ENCODE measurements around the gene TMOD2. TPM values are rescaled to one million over a fixed set of nuclear protein-coding genes. Genes with fewer than 3 reads are reported as not detected.

The TMOD2 gene
- total and polyA plus RNA-seq, 2 of the 8 experiments (the other 6 are each of a cell fraction or from before 2014, with no cell fraction given): 0.80 to 6.5 TPM

DNA sequence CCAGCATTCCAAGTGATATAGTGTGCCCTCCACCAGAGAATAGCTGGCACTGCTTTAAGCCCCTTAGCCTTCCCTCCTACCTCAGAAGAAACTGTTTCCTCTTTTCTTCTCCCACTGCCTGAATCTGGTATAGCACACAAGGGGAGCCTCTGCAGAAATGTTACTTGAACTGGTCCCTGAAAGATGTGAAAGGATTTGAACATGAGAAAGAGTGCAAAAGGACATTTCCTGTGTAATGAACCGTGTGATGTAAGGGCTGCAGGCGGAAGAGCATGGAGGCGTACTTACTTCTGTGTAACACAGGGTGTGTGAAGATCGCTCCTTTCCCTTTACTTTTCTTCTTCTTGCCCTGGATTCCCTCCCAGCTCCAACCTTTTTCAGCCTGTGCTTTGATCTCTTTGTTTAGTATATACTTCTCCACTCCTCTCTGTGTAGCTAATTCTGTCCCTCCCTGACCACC is 86.4 kb downstream of the TMOD2 start:
- Histone ChIP-seq H2AK5ac (ENCODE audit: low read depth, low read length) (no peak overlapping the region; the same call in 1 of the 2 replicates), H3K56ac (replicated peaks; ENCODE audit: insufficient read length, low read depth, low read length) (no peak overlapping the region), H2AFZ (ENCODE audit: low read length) (no peak overlapping the region), H3K27ac (ENCODE audit: low read depth, low read length) (no peak overlapping the region), H3K23me2 (ENCODE audit: low read depth, low read length) (no peaks in the 10 kb centered on the region), H3K4ac (replicated peaks; ENCODE audit: insufficient read length, low read depth, low read length) (no peak overlapping the region), H4K8ac (ENCODE audit: extremely low read depth, insufficient read depth, low read length) (no peak overlapping the region), H4K91ac (replicated peaks; ENCODE audit: insufficient read length, low read length) (no peak overlapping the region), H3K9me3 (ENCODE audit: insufficient read depth in 2 of 2, low read depth in 1 of 2, low read length in 1 of 2) (no peaks in the 10 kb centered on the region), H3K14ac (ENCODE audit: insufficient read length) (no peak overlapping the region), H3K27me3 (replicated peaks in 1 of 4; ENCODE audit: control insufficient read depth in 3 of 4, extremely low read depth in 1 of 4, insufficient read depth in 3 of 4, low read length in 3 of 4) (no peaks in the 10 kb centered on the region), H4K5ac (ENCODE audit: insufficient read length, low read depth, low read length) (no peak overlapping the region), H4K20me1 (replicated peaks in 1 of 2; ENCODE audit: control insufficient read depth in 1 of 2, insufficient read depth in 2 of 2, low read length in 2 of 2) (peaks cover 0 to 6% of the 10 kb centered on the region in 2 experiments), H2BK12ac (ENCODE audit: low read depth, low read length) (no peak overlapping the region), H2BK120ac (replicated peaks; ENCODE audit: low read depth, low read length) (no peak overlapping the region), H2BK20ac (ENCODE audit: low read length) (no peak overlapping the region), H3K4me2 (ENCODE audit: insufficient read depth in 1 of 2, low read depth in 2 of 2, low read length in 2 of 2) (no peak overlapping the region; a peak in 1 of 4 replicates), H3K23ac (ENCODE audit: insufficient read length) (no peak overlapping the region), H2BK5ac (ENCODE audit: low read depth, low read length) (no peak overlapping the region), H2BK15ac (ENCODE audit: low read length) (no peak overlapping the region), H3K36me3 (ENCODE audit: control insufficient read depth in 2 of 4, insufficient read depth in 4 of 4, low read length in 3 of 4) (no peaks in the 10 kb centered on the region), H3K9ac (replicated peaks in 1 of 4; ENCODE audit: extremely low read depth in 1 of 4, low read depth in 3 of 4, low read length in 3 of 4) (no peak overlapping the region), H3K4me1 (replicated peaks in 1 of 4; ENCODE audit: control insufficient read depth in 3 of 4, insufficient read depth in 4 of 4, low read length in 3 of 4) (peaks cover 0 to 5% (median 2%) of the 10 kb centered on the region in 4 experiments; a peak in 3 of 7 replicates), H3K79me2 (ENCODE audit: control insufficient read depth in 1 of 2, insufficient read depth in 2 of 2, low read length in 2 of 2) (peaks cover 0 to 74% of the 10 kb centered on the region in 2 experiments; a peak in 3 of 4 replicates), H3K4me3 (ENCODE audit: extremely low read depth in 1 of 4, insufficient read depth in 2 of 4, low read depth in 3 of 4, low read length in 4 of 4) (no peak overlapping the region), H3K79me1 (ENCODE audit: low read depth, low read length) (peaks cover 9% of the 10 kb centered on the region; the same call in 1 of the 2 replicates), H3K18ac (ENCODE audit: extremely low read depth, low read length) (no peak overlapping the region)
- no peak for DNase-seq (ENCODE audit: low read depth in 1 of 2, low spot score in 2 of 2)
- ChIA-PET CTCF (ENCODE audit: partially characterized antibody) (interaction anchor here (1.6 to 2.5 kb wide), 2 partner anchors 12 to 51 kb away, joined by 6 to 7 read pairs; no protein-coding TSS in a partner anchor), POLR2A (ENCODE audit: partially characterized antibody) (no interaction called here)
- FAIRE-seq: no peak
- TF ChIP-seq GABPA (IDR thresholded peaks at IDR 0.05; ENCODE audit: borderline replicate concordance, insufficient read depth, low read length): no peak
- no peak for TF ChIP-seq EZH2 (IDR thresholded peaks at IDR 0.05; ENCODE audit: low read depth, low read length, severe bottlenecking)
- no peak for TF ChIP-seq KDM5A (IDR thresholded peaks at IDR 0.05; ENCODE audit: low read length)
- no peak for TF ChIP-seq BRCA1 (IDR thresholded peaks at IDR 0.05; ENCODE audit: low read depth, low read length)
- WGBS, 2 experiments (ENCODE audit: extremely low coverage in 1 of 2, insufficient coverage in 1 of 2, insufficient read length in 1 of 2, insufficient replicate concordance in 2 of 2, low coverage in 1 of 2, low lambda C conversion rate in 2 of 2, missing lambda C conversion rate in 1 of 2): 65% methylated on average over 4 of the region's 4 CpGs; no CpG with 5 or more reads in 1 of the 2 experiments

Measured in H1 (cell line).